GM06990 (cell line): ENCODE measurements around the gene CEP170B.
"Not testable (repeated sequence)": the region's sequence is repeated elsewhere in the genome, so short reads cannot be mapped to it uniquely, and the experiment has no call there.

ENCODE experiments used
- DNase-seq: peaks from one replicate; pipeline ENCODE4 v3.0.0-alpha.2; 2011; ENCODE audit not compliant: insufficient read length; ENCODE audit errors: extremely low read depth
- H3K27me3 ChIP-seq: replicated peaks from 2 replicates; pipeline ENCODE4 v1.6.0; 2011; ENCODE audit warnings: low read length; ENCODE audit not compliant: control insufficient read depth, insufficient read depth
- H3K36me3 ChIP-seq: 2 replicates; pipeline ENCODE4 v1.5.1; 2011; ENCODE audit warnings: low read length; ENCODE audit not compliant: control insufficient read depth, insufficient read depth
- H3K4me3 ChIP-seq: replicated peaks from 2 replicates; pipeline ENCODE4 v1.5.1; 2011; ENCODE audit warnings: low read depth, mild to moderate bottlenecking, control low read depth, low read length
- TF ChIP-seq, protein P1 (sequence below): IDR thresholded peaks from 2 replicates; pipeline ENCODE4 v1.5.1; 2011; ENCODE audit warnings: low read length, control low read depth, mild to moderate bottlenecking, inconsistent platforms; ENCODE audit not compliant: insufficient read depth, poor library complexity, severe bottlenecking

CEP170B gene

DNA sequence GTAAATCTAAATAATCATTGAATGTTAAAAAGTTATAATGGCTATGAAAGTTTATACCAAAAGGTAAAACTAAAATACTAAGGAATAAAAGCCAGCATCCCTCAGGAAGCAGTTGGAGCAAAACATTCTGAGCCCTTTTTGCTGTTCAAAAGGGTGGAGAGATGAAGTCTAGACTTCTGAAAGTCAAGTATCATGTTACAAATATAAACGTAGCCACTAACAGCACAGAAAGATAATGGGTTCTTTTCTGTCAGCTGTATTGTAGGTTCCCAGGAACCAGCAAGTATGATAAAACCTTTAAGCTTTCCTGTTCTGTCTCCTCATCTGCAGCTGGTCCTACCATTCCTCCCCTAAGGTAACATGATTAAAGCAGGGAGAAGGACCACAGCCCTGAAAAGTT lies 43.2 kb downstream of the CEP170B start:
- DNase-seq, result no peak
- Histone ChIP-seq H3K27me3 (no peaks in the 10 kb centered on the region), H3K36me3 (no peaks in the 10 kb centered on the region), H3K4me3 (no peak overlapping the region)
- TF ChIP-seq, protein P1, sequence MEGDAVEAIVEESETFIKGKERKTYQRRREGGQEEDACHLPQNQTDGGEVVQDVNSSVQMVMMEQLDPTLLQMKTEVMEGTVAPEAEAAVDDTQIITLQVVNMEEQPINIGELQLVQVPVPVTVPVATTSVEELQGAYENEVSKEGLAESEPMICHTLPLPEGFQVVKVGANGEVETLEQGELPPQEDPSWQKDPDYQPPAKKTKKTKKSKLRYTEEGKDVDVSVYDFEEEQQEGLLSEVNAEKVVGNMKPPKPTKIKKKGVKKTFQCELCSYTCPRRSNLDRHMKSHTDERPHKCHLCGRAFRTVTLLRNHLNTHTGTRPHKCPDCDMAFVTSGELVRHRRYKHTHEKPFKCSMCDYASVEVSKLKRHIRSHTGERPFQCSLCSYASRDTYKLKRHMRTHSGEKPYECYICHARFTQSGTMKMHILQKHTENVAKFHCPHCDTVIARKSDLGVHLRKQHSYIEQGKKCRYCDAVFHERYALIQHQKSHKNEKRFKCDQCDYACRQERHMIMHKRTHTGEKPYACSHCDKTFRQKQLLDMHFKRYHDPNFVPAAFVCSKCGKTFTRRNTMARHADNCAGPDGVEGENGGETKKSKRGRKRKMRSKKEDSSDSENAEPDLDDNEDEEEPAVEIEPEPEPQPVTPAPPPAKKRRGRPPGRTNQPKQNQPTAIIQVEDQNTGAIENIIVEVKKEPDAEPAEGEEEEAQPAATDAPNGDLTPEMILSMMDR, result no peak

DNA sequence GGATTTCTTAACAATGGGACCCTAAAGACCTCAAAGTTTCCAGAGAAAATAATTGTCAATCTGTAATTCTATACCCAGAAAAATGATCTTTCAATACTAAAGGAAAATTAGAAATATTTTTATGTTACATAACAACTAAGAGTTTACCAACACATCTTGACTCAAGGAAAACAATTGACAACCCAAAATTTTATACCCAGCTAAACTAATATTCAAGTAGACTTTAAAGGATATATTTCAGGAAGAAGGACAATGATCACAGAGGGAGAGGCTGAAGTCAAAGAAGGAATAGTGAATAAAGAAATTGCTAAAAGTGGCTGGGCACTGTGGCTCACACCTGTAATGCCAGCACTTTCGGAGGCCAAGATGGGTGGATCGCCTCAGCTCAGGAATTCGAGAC lies 47.0 kb downstream of the CEP170B start:
- H3K36me3 ChIP-seq, result no peaks in the 10 kb centered on the region
- no peaks in the 10 kb centered on the region for H3K27me3 ChIP-seq
- H3K4me3 ChIP-seq, result no peak overlapping the region
- TF ChIP-seq, protein P1, result no peak
- no peak for DNase-seq

DNA sequence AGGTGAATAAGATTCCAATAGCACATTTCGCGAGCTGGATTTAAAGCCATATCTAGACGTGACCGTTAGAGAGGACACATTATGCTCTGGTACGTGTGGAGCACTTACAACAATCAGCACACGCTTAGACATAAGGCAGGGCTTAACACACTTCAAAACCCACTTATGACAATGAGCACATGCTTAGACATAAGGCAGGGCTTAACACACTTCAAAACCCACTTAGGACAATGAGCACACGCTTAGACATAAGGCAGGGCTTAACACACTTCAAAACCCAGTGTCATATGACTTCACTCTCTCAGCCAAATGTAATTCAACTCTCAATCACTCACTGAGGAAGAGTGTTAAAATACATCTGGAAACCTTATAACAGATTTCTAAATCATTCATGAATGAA lies 48.4 kb downstream of the CEP170B start:
- TF ChIP-seq, protein P1, result no peak
- no peaks in the 10 kb centered on the region for H3K27me3 ChIP-seq
- no peak for DNase-seq
- H3K36me3 ChIP-seq, result no peaks in the 10 kb centered on the region
- H3K4me3 ChIP-seq, result no peak overlapping the region

DNA sequence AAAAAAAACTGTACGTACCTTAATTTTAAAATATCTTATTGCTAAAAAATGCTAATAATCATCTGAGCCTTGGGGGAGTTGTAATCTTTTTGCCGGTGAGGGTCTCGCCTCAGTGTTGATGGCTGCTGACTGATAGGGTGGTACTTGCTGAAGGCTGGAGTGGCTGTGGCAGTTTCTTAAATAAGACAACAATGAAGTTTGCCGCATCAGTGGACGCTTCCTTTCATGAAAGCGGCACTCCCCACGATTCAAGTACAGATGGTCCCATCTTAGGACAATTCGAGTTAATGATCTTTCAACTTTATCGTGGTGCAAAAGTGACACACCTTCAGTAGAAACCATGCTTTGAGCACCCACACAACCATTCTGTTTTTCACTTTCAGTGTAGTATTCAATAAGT lies 52.0 kb downstream of the CEP170B start:
- DNase-seq, result no peak
- TF ChIP-seq, protein P1, result no peak
- no peaks in the 10 kb centered on the region for H3K36me3 ChIP-seq
- no peak overlapping the region for H3K4me3 ChIP-seq
- no peaks in the 10 kb centered on the region for H3K27me3 ChIP-seq

DNA sequence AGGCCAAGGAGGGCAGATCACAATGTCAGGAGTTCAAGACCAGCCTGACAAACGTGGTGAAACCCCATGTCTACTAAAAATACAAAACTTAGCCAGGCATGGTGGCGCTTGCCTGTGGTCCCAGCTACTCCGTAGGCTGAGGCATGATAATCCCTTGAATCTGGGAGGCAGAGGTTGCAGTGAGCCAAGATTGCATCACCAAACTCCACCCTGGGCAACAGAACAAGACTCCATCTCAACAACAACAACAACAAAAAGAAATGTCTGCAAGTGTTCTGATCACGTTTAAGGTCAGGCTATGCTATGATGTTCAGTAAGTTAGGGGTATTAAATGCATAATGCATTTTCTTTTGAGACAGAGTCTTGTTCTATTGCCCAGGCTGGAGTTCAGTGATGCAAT lies 52.9 kb downstream of the CEP170B start:
- DNase-seq, result no peak
- H3K36me3 ChIP-seq, result no peaks in the 10 kb centered on the region
- no peak overlapping the region for H3K4me3 ChIP-seq
- TF ChIP-seq, protein P1, result no peak
- H3K27me3 ChIP-seq, result no peaks in the 10 kb centered on the region

DNA sequence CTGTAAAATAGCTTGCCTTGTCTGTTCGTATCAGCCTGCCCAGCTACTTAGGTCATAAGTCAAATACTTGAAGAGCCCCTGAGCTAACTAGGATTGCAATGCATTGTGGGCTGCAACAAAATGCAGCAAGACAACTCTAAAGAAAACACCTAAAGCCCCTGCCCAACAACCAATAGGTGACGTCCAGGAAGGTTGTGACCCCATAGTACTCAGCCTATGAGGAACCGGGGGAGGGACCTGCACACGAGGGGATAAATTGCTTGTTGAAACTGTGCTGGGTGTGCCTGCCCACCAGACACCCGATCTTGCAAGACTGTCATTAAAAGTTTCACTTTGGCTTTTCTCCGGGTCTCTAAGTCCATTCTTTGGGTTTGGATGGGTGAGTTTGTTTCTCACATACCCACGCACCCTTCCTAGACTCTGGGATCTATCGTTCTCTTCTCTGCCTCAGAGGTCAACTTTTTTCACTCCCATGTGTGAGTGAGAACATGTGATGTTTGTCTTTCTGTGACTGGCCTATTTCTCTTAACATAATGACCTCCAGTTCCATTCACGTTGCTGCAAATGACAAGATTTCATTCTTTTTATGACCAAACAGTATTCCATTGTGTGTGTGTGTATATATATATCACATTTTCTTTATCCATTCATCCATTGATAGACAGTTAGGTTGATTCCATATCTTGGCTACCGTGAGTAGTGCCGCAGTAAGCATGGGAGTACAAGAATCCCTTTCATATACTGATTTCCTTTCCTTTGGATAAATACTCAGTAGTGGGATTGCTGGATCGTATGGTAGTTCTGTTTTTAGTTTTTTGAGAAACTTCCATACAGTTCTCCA lies 54.3 kb downstream of the CEP170B start:
- not testable (repeated sequence) for H3K36me3 ChIP-seq, DNase-seq, H3K27me3 ChIP-seq, H3K4me3 ChIP-seq
